Activated CD4-positive, alpha-beta T cell treated with anti-CD3 and anti-CD28 coated beads for 48 hours (primary cell): ENCODE results near the gene APEH.

Experiments used
- DNase-seq: peaks from one replicate; pipeline ENCODE4 v3.0.0-alpha.2; 2020

APEH gene

DNA sequence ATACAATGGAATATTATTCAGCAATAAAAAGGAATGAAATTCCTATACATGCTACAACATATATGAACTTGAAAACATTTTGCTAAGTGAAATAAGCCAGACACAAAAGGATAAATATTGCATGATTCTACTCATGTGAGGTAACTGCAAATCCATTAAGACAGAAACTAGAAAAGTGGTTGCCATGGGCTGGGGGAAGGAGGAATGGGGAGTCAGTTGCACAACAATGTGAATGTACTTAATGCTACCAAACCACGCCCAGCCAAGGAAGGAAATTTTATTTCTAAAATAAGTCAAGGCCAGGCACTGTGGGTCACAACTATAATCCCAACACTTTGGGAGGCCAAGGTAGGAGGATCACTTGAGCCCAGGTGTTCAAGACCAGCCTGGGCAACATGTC lies 59.4 kb downstream of the APEH start:
- no peak for DNase-seq
